Osteoblast (primary cell): Measurements from ENCODE around the gene KLHL35. TPM values are rescaled to one million over a fixed set of nuclear protein-coding genes. Genes with fewer than 3 reads are reported as not detected.
"Not testable (repeated sequence)": the region's sequence is repeated elsewhere in the genome, so short reads cannot be mapped to it uniquely, and the experiment has no call there.

ENCODE experiments used
- DNase-seq: peaks from one replicate; pipeline ENCODE4 v3.0.0; 2011; ENCODE audit warnings: low spot score, mixed read lengths; ENCODE audit not compliant: insufficient read length; ENCODE audit errors: missing footprints
- H2AFZ ChIP-seq: 2 replicates; pipeline ENCODE4 v1.6.0; 2011; ENCODE audit warnings: mild to moderate bottlenecking, low read length
- H3K27ac ChIP-seq: 2 replicates; pipeline ENCODE4 v1.5.1; 2011; ENCODE audit warnings: mild to moderate bottlenecking, low read depth, low read length, moderate library complexity
- H3K27me3 ChIP-seq: 2 replicates; pipeline ENCODE4 v1.6.0; 2012; ENCODE audit warnings: mild to moderate bottlenecking, control low read depth, inconsistent platforms, low read length, moderate library complexity; ENCODE audit not compliant: insufficient read depth
- H3K36me3 ChIP-seq: 2 replicates; pipeline ENCODE4 v1.5.1; 2011; ENCODE audit warnings: mild to moderate bottlenecking, low read length, control low read depth, moderate library complexity; ENCODE audit not compliant: insufficient read depth
- H3K4me1 ChIP-seq: 2 replicates; pipeline ENCODE4 v1.5.1; 2011; ENCODE audit warnings: mild to moderate bottlenecking, low read length, control low read depth, moderate library complexity; ENCODE audit not compliant: insufficient read depth
- H3K4me2 ChIP-seq: 2 replicates; pipeline ENCODE4 v1.6.0; 2011; ENCODE audit warnings: mild to moderate bottlenecking, low read length; ENCODE audit not compliant: insufficient read depth
- H3K4me3 ChIP-seq: fragments of 200-600 bp; sonication (generic); 3 replicates; pipeline ENCODE4 v1.5.1; 2012; ENCODE audit warnings: mild to moderate bottlenecking, low read length, inconsistent platforms; ENCODE audit not compliant: insufficient read depth
- H3K79me2 ChIP-seq: 2 replicates; pipeline ENCODE4 v1.6.0; 2012; ENCODE audit warnings: mild to moderate bottlenecking, low read length, control low read depth, inconsistent platforms; ENCODE audit not compliant: insufficient read depth
- H3K9me3 ChIP-seq: 2 replicates; pipeline ENCODE4 v1.5.1; 2011; ENCODE audit warnings: low read depth, low read length, control low read depth
- H4K20me1 ChIP-seq: 2 replicates; pipeline ENCODE4 v1.6.0; 2012; ENCODE audit warnings: mild to moderate bottlenecking, low read length, control low read depth; ENCODE audit not compliant: insufficient read depth
- CTCF ChIP-seq: IDR thresholded peaks from 2 replicates; pipeline ENCODE4 v1.5.1; 2011; ENCODE audit warnings: mild to moderate bottlenecking, low read depth, low read length, moderate library complexity; ENCODE audit errors: extremely low read depth
- total RNA-seq: library from RNA; depleted of rRNA; stranded (reverse); fragments of >200 nt; gene quantifications from 2 replicates; pipeline ENCODE4 v1.2.3, GENCODE V29; 2012

Gene KLHL35
- total RNA-seq, 1 donor: 4.3 TPM

GRCh38 chr11:75380716-75381420 is 52.1 kb downstream of the KLHL35 start:
- H3K4me2 ChIP-seq: no peak overlapping the region
- DNase-seq: no peak
- H3K27me3 ChIP-seq: no peaks in the 10 kb centered on the region
- H3K4me3 ChIP-seq: no peak overlapping the region
- H2AFZ ChIP-seq: no peak overlapping the region
- no peak overlapping the region for H3K27ac ChIP-seq
- no peaks in the 10 kb centered on the region for H3K36me3 ChIP-seq
- H3K9me3 ChIP-seq: no peaks in the 10 kb centered on the region
- no peaks in the 10 kb centered on the region for H3K79me2 ChIP-seq
- TF ChIP-seq CTCF: no peak
- H4K20me1 ChIP-seq: no peaks in the 10 kb centered on the region
- peaks cover 4% of the 10 kb centered on the region for H3K4me1 ChIP-seq

DNA sequence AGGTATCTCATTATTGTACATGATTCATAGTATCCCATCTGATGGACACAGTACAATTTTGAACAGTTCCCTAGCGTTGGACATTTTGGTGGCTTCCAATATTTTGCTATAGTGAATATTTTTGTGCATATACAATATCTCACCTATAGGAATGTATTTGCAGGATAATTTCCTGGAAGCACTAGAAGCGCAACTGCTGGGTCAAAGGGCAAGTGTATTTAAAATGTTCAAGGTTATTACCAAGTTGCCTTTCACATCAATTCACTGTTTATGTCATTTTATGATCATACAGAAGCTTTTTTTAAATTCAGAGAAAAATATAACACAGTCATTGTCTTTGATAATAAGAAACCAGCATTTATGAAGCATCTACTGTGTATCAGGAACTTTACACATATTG is 52.8 kb downstream of the KLHL35 start:
- Histone ChIP-seq H3K36me3 (no peaks in the 10 kb centered on the region), H3K4me1 (peaks cover 2% of the 10 kb centered on the region), H3K27me3 (no peaks in the 10 kb centered on the region), H2AFZ (no peak overlapping the region), H4K20me1 (no peaks in the 10 kb centered on the region), H3K9me3 (no peaks in the 10 kb centered on the region), H3K4me3 (no peak overlapping the region), H3K4me2 (no peak overlapping the region), H3K79me2 (no peaks in the 10 kb centered on the region), H3K27ac (no peak overlapping the region)
- no peak for DNase-seq
- no peak for TF ChIP-seq CTCF

DNA sequence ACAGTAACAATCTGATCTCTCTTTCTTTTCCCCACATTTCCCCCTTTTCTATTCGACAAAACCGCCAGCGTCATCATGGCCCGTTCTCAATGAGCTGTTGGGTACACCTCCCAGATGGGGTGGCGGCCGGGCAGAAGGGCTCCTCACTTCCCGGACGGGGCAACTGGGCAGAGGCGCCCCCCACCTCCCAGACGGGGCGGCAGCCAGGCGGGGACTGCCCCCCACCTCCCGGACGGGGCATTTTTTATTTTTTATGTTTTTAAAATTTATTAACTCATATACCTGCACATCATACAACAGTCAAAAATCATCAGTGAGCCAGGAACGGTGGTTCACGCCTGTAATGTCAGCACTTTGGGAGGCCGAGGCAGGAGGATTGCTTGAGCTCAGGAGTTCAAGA is 54.2 kb downstream of the KLHL35 start:
- not testable (repeated sequence) for H3K9me3 ChIP-seq, H3K4me2 ChIP-seq, H3K27ac ChIP-seq, DNase-seq, H3K79me2 ChIP-seq, H3K36me3 ChIP-seq, H2AFZ ChIP-seq, H3K27me3 ChIP-seq, H3K4me3 ChIP-seq, H3K4me1 ChIP-seq, H4K20me1 ChIP-seq

DNA sequence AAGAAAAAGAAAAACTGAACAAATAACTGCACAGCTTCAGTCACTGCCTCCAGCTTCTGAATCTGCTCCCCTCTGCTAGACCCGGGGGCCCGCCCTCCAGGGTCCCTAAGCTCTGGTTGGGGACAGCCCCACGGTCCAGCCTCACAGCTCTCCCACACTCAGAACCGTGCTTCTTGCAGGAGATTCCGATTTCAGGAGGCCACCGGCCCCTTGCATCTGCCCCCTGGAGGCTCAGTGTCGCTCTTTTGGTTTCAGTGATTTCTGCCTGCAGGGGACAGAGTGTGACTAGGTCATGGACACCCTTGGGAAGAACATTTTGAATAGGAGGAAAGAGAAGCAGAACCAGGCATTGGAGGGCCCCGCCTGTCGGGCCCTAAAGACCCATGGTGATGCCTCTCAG is 56.8 kb downstream of the KLHL35 start:
- H3K79me2 ChIP-seq: no peaks in the 10 kb centered on the region
- H4K20me1 ChIP-seq: no peaks in the 10 kb centered on the region
- no peaks in the 10 kb centered on the region for H3K9me3 ChIP-seq
- no peak overlapping the region for H2AFZ ChIP-seq
- no peak for DNase-seq
- no peak overlapping the region for H3K4me2 ChIP-seq
- H3K27ac ChIP-seq: no peak overlapping the region
- TF ChIP-seq CTCF: peak; percentile 5
- no peak overlapping the region for H3K4me3 ChIP-seq
- H3K4me1 ChIP-seq: no peaks in the 10 kb centered on the region
- no peaks in the 10 kb centered on the region for H3K36me3 ChIP-seq
- peaks cover 6% of the 10 kb centered on the region for H3K27me3 ChIP-seq
